WERI-Rb-1 (cell line): ENCODE measurements around the gene ERMN.

Experiments
- DNase-seq: peaks from one replicate; pipeline ENCODE4 v3.0.0-alpha.2; 2020
- H3K27ac ChIP-seq: fragments of 250-450 bp; sonication (Bioruptor Pico); 2 replicates; pipeline ENCODE4 v1.5.1; 2020; ENCODE audit warnings: mild to moderate bottlenecking, moderate library complexity
- H3K27me3 ChIP-seq: fragments of 250-450 bp; sonication (Bioruptor Pico); 2 replicates; pipeline ENCODE4 v1.5.1; 2021; ENCODE audit warnings: mild to moderate bottlenecking, low read depth, moderate library complexity; ENCODE audit not compliant: insufficient read depth, severe bottlenecking
- H3K36me3 ChIP-seq: fragments of 250-450 bp; sonication (Bioruptor Pico); 2 replicates; pipeline ENCODE4 v1.5.1; 2020; ENCODE audit warnings: mild to moderate bottlenecking, moderate library complexity
- H3K4me3 ChIP-seq: 2 replicates; pipeline ENCODE4 v1.5.1; 2011; ENCODE audit warnings: low read depth, mild to moderate bottlenecking, control low read depth, low read length
- H3K9me3 ChIP-seq: fragments of 250-450 bp; sonication (Bioruptor Pico); 2 replicates; pipeline ENCODE4 v1.5.1; 2021; ENCODE audit warnings: mild to moderate bottlenecking, moderate library complexity; ENCODE audit not compliant: severe bottlenecking
- TF ChIP-seq, protein P1 (sequence below): IDR thresholded peaks from 2 replicates; pipeline ENCODE4 v1.5.1; 2011; ENCODE audit warnings: low read depth, mild to moderate bottlenecking, control low read depth, inconsistent platforms, low read length

ERMN gene

DNA sequence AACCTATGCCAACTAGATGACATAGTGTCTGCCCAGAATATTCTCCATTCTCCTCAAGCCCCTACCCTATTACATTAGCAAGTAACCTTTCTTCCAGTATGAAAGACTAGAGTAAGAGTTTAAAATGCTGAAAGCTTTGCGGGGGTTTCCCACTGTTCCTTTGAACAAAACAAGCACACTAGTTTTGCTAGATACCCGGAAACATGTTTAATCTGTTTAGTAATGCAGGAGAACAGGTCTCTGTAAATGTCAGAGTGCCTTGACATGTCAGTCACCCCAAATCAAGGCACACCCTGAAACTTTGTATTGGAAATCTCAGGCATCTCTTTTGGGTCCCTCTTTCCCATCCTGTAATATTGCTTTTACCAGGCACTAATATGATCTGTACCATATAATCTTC is 56.6 kb downstream of the ERMN start:
- Histone ChIP-seq H3K36me3 (no peaks in the 10 kb centered on the region), H3K4me3 (no peak overlapping the region), H3K27me3 (no peaks in the 10 kb centered on the region), H3K9me3 (no peaks in the 10 kb centered on the region), H3K27ac (no peak overlapping the region)
- TF ChIP-seq, protein P1, sequence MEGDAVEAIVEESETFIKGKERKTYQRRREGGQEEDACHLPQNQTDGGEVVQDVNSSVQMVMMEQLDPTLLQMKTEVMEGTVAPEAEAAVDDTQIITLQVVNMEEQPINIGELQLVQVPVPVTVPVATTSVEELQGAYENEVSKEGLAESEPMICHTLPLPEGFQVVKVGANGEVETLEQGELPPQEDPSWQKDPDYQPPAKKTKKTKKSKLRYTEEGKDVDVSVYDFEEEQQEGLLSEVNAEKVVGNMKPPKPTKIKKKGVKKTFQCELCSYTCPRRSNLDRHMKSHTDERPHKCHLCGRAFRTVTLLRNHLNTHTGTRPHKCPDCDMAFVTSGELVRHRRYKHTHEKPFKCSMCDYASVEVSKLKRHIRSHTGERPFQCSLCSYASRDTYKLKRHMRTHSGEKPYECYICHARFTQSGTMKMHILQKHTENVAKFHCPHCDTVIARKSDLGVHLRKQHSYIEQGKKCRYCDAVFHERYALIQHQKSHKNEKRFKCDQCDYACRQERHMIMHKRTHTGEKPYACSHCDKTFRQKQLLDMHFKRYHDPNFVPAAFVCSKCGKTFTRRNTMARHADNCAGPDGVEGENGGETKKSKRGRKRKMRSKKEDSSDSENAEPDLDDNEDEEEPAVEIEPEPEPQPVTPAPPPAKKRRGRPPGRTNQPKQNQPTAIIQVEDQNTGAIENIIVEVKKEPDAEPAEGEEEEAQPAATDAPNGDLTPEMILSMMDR: no peak
- DNase-seq: no peak
